Lung (tissue), 12 donors: ENCODE measurements around the gene NTSR2. TPM values are rescaled to one million over a fixed set of nuclear protein-coding genes. Genes with fewer than 3 reads are reported as not detected.

ENCODE experiments used
- ATAC-seq: fragments of 200-7000 bp; cut with Tn5 transposase; one replicate; pipeline ENCODE4 v1.9.1; 2020; ENCODE audit warnings: moderate number of reproducible peaks; ENCODE audit not compliant: insufficient read depth, low FRiP score
- DNase-seq, 3 donors: peaks; one replicate each; pipeline ENCODE4 v3.0.0-alpha.2; 2013 to 2017
- H3K27ac ChIP-seq, 2 donors: one replicate each; pipeline ENCODE4 v1.5.1; 2013; ENCODE audit warnings: mild to moderate bottlenecking in 2 of 2, moderate library complexity in 2 of 2, control low read depth in 1 of 2, inconsistent platforms in 1 of 2, low read depth in 1 of 2, low read length in 1 of 2
- H3K27me3 ChIP-seq, 3 donors: one replicate each; pipeline ENCODE4 v1.5.1; 2013; ENCODE audit warnings: low read length in 2 of 3; ENCODE audit not compliant: control insufficient read depth in 3 of 3, insufficient read depth in 3 of 3
- H3K36me3 ChIP-seq, 4 donors: one replicate each; pipeline ENCODE4 v1.5.1; 2013; ENCODE audit warnings: low read length in 4 of 4, mild to moderate bottlenecking in 1 of 4, moderate library complexity in 1 of 4; ENCODE audit not compliant: control insufficient read depth in 4 of 4, insufficient read depth in 4 of 4
- H3K4me1 ChIP-seq, 5 donors: one replicate each; pipeline ENCODE4 v1.5.1; 2013; ENCODE audit warnings: low read length in 5 of 5, mild to moderate bottlenecking in 2 of 5, moderate library complexity in 1 of 5; ENCODE audit not compliant: control insufficient read depth in 5 of 5, insufficient read depth in 5 of 5
- H3K4me3 ChIP-seq: one replicate; pipeline ENCODE4 v1.5.1; 2013; ENCODE audit warnings: mild to moderate bottlenecking, control low read depth, moderate library complexity
- H3K9ac ChIP-seq, 2 donors: one replicate each; pipeline ENCODE4 v1.5.1; 2013; ENCODE audit warnings: low read length in 2 of 2, control low read depth in 1 of 2; ENCODE audit not compliant: insufficient read depth in 1 of 2
- H3K9me3 ChIP-seq, 4 donors: one replicate each; pipeline ENCODE4 v1.5.1; 2013; ENCODE audit warnings: low read length in 3 of 4, mild to moderate bottlenecking in 1 of 4, moderate library complexity in 1 of 4; ENCODE audit not compliant: control insufficient read depth in 4 of 4, insufficient read depth in 3 of 4
- CTCF ChIP-seq: IDR thresholded peaks from 2 replicates; pipeline ENCODE4 v1.5.1; 2012; ENCODE audit warnings: mild to moderate bottlenecking; ENCODE audit errors: control extremely low read depth, extremely low read depth
- WGBS, 2 donors: extraction: QIAGEN DNeasy Blood & Tissue Kit; methylation state at CpG; one replicate each; pipeline ENCODE4 v1.1.7; 2013; 5-methylcytosine and 5-hydroxymethylcytosine counted together
- polyA plus RNA-seq, 2 donors: library from polyadenylated mRNA; stranded (reverse); fragments of 200-250 nt; gene quantifications; one replicate each; pipeline ENCODE4 v1.2.1, GENCODE V29; 2013
- total RNA-seq, 2 donors: library from RNA; depleted of rRNA in 1 of 2; stranded (reverse); fragments of >200 nt in 1 of 2; gene quantifications; one replicate each; pipeline ENCODE4 v1.2.1, GENCODE V29; 2014 to 2021
- donor health status: control.
- donor health status: control.
- donor health status: Bipolar disorder and iron deficiency.
- donor health status: healthy.
- donor health status: DM: yes; HTN: yes; CAD: no.

Gene NTSR2
- total and polyA plus RNA-seq, 4 donors: not detected

GRCh38 chr2:11612553-11613215 lies 57.3 kb downstream of the NTSR2 start:
- Histone ChIP-seq H3K4me1 (peaks cover 0 to 2% (median 0%) of the 10 kb centered on the region in 5 donors), H3K27ac (no peak overlapping the region), H3K36me3 (peaks cover 0 to 5% (median 1%) of the 10 kb centered on the region in 4 donors), H3K4me3 (no peak overlapping the region), H3K27me3 (no peaks in the 10 kb centered on the region), H3K9ac (no peak overlapping the region), H3K9me3 (no peaks in the 10 kb centered on the region)
- TF ChIP-seq CTCF: no peak
- WGBS, 2 donors: 90 to 92% methylated on average over 20 of the region's 20 CpGs
- DNase-seq (no peak), ATAC-seq (no peak)

DNA sequence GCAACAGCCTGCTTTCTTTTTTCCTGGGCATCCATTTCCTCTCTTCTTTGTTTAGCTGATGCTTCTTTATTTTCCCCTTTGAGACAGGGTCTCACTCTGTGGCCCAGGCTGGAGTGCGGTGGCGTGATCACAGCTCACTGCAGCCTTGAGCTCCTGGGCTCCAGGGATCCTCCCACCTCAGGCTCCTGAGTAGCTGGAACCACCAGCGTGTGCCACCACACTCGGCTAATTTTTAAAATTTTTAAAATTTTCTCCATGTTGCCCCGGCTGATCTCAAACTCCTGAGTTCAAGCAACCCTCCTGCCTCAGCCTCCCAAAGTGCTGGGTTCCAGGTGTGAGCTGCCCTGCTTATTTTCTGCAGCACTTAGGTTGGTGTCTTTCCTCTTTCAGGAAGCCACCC lies 58.7 kb downstream of the NTSR2 start:
- peaks cover 0 to 2% (median 0%) of the 10 kb centered on the region in 5 donors for H3K4me1 ChIP-seq
- TF ChIP-seq CTCF: no peak
- peaks cover 0 to 5% (median 1%) of the 10 kb centered on the region in 4 donors for H3K36me3 ChIP-seq
- H3K9ac ChIP-seq: no peak overlapping the region
- no peaks in the 10 kb centered on the region for H3K27me3 ChIP-seq
- ATAC-seq: no peak
- DNase-seq: no peak
- no peaks in the 10 kb centered on the region for H3K9me3 ChIP-seq
- 95% methylated on average over 5 of the region's 5 CpGs for WGBS, 2 donors
- no peak overlapping the region for H3K4me3 ChIP-seq
- no peak overlapping the region for H3K27ac ChIP-seq

DNA sequence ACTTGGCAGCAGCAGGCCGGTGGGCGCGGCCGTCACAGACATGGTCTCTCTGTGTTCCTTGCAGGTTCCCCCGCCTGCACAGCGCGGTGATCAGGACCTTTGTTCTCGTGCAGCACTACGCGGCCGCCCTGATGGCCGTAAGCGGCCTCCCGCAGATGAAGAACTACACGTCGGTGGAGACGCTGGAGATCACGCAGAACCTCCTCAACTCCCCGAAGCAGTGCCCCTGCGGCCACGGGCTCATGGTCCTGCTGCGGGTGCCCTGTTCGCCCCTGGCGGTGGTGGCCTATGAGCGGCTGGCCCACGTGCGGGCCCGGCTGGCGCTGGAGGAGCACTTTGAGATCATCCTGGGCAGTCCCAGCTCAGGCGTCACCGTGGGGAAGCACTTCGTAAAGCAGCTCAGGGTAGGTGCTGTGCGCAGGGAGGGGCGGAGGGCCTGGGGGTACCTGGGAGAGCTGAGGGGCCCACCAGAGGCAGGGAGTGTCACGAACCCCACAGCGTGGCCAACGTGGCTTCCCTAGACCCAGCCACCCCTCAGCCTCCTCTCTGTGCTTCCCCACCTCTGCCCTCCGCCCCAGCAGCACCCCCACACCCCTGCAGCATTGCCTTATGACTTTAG lies 59.3 kb downstream of the NTSR2 start:
- DNase-seq: no peak
- H3K4me1 ChIP-seq: peaks cover 0 to 2% (median 0%) of the 10 kb centered on the region in 5 donors
- ATAC-seq: no peak
- no peak overlapping the region for H3K27ac ChIP-seq
- no peaks in the 10 kb centered on the region for H3K27me3 ChIP-seq
- no peak overlapping the region for H3K4me3 ChIP-seq
- peaks cover 0 to 5% (median 1%) of the 10 kb centered on the region in 4 donors for H3K36me3 ChIP-seq
- no peak for TF ChIP-seq CTCF
- no peaks in the 10 kb centered on the region for H3K9me3 ChIP-seq
- no peak overlapping the region for H3K9ac ChIP-seq
- WGBS, 2 donors: 96% methylated on average over 38 of the region's 38 CpGs

Other genes with a start within 250 kb of the NTSR2 start
- gene E2F6, start 204.0 kb downstream of the NTSR2 start, total RNA-seq: 10 to 100 TPM; 12.7 to 13.8 TPM
- gene E2F6, start 204.0 kb downstream of the NTSR2 start, polyA plus RNA-seq: 1 to 10 TPM; 8.5 to 9.4 TPM
- 1 to 10 TPM; 2.9 to 3.3 TPM for gene GREB1, start 136.2 kb downstream of the NTSR2 start, total RNA-seq
- under 1 TPM; 0.23 to 0.67 TPM for gene GREB1, start 136.2 kb downstream of the NTSR2 start, polyA plus RNA-seq
- 10 to 100 TPM; 36.1 to 43.4 TPM for gene LPIN1, start 76.4 kb upstream of the NTSR2 start, total RNA-seq
- gene LPIN1, start 76.4 kb upstream of the NTSR2 start, polyA plus RNA-seq: 10 to 100 TPM; 14.7 to 16.0 TPM